HepG2 (cell line): ENCODE measurements around the gene MMP17. TPM values are rescaled to one million over a fixed set of nuclear protein-coding genes. Genes with fewer than 3 reads are reported as not detected.
A peak's percentile ranks its signal among the peaks of the same experiment; 100 is the strongest.

ENCODE experiments used
- ARID4A ChIP-seq: sonication (generic); formaldehyde crosslinking; IDR thresholded peaks from 2 replicates; pipeline ENCODE4 v1.5.0; 2020; ENCODE audit warnings: mild to moderate bottlenecking, missing genetic modification reagents, borderline replicate concordance
- DRAP1 ChIP-seq: IDR thresholded peaks from 2 replicates; pipeline ENCODE4 v1.6.1; 2016; ENCODE audit warnings: missing genetic modification reagents, missing compliant biosample characterization
- IRX3 ChIP-seq: sonication (generic); formaldehyde crosslinking; IDR thresholded peaks from 2 replicates; pipeline ENCODE4 v1.8.1; 2023; ENCODE audit warnings: mild to moderate bottlenecking, low read depth, missing genetic modification reagents, borderline replicate concordance
- LBX2 ChIP-seq: sonication (generic); formaldehyde crosslinking; IDR thresholded peaks from 2 replicates; pipeline ENCODE4 v1.5.0; 2020; ENCODE audit warnings: missing genetic modification reagents, mild to moderate bottlenecking, borderline replicate concordance
- MAX ChIP-seq: IDR thresholded peaks from 2 replicates; pipeline ENCODE4 v1.6.1; 2012; ENCODE audit warnings: inconsistent platforms
- MAZ ChIP-seq, 2 experiments: sonication (generic) in 1 of 2; formaldehyde crosslinking in 1 of 2; IDR thresholded peaks; 2 replicates each; pipeline versions ENCODE4 v1.5.0 to v1.6.1; 2012 to 2020; ENCODE audit warnings: low read depth in 2 of 2, mild to moderate bottlenecking in 2 of 2, borderline replicate concordance in 1 of 2, improper control_type of control experiment in 1 of 2, low read length in 1 of 2, missing genetic modification reagents in 1 of 2, moderate library complexity in 1 of 2
- MLX ChIP-seq: IDR thresholded peaks from 2 replicates; pipeline ENCODE4 v1.6.1; 2016
- MTERF4 ChIP-seq: sonication (generic); formaldehyde crosslinking; IDR thresholded peaks from 2 replicates; pipeline ENCODE4 v1.8.0; 2023; ENCODE audit warnings: mild to moderate bottlenecking, missing genetic modification reagents
- NFYC ChIP-seq: IDR thresholded peaks from 2 replicates; pipeline ENCODE4 v1.6.1; 2016; ENCODE audit warnings: missing genetic modification reagents, missing compliant biosample characterization
- STAT5B ChIP-seq: sonication (generic); formaldehyde crosslinking; IDR thresholded peaks from 2 replicates; pipeline ENCODE4 v1.4.0; 2020; ENCODE audit warnings: missing genetic modification reagents
- ZFX ChIP-seq: sonication (generic); formaldehyde crosslinking; IDR thresholded peaks from 2 replicates; pipeline ENCODE4 v1.4.0; 2020; ENCODE audit warnings: mild to moderate bottlenecking, low read depth, missing genetic modification reagents, moderate library complexity
- ZNF333 ChIP-seq: sonication (generic); formaldehyde crosslinking; IDR thresholded peaks from 2 replicates; pipeline ENCODE4 v1.4.0; 2020; ENCODE audit warnings: mild to moderate bottlenecking, missing genetic modification reagents, borderline replicate concordance
- ZNF414 ChIP-seq: sonication (generic); formaldehyde crosslinking; IDR thresholded peaks from 2 replicates; pipeline ENCODE4 v1.5.0; 2020; ENCODE audit warnings: missing genetic modification reagents
- ZNF468 ChIP-seq: sonication (generic); formaldehyde crosslinking; IDR thresholded peaks from 2 replicates; pipeline ENCODE4 v1.8.0; 2022; ENCODE audit warnings: mild to moderate bottlenecking, moderate library complexity, missing genetic modification reagents
- ZNF512 ChIP-seq: sonication (generic); formaldehyde crosslinking; IDR thresholded peaks from 2 replicates; pipeline ENCODE4 v1.4.0; 2020; ENCODE audit warnings: mild to moderate bottlenecking, missing genetic modification reagents
- ZNF580 ChIP-seq: IDR thresholded peaks from 2 replicates; pipeline ENCODE4 v1.6.1; 2016; ENCODE audit warnings: low read depth, borderline replicate concordance
- ZNF7 ChIP-seq: IDR thresholded peaks from 2 replicates; pipeline ENCODE4 v1.6.1; 2016; ENCODE audit warnings: missing biosample characterization, missing genetic modification reagents
- polyA plus RNA-seq, 8 experiments: library from polyadenylated mRNA; depleted of rRNA in 3 of 8; stranded (reverse) in 7 of 8; unstranded in 1 of 8; fragments of >200 nt; fragmentation: Illumina TruSeq in 4 of 8; extraction: Trizol in 4 of 8; gene quantifications; 2 replicates each; pipeline versions ENCODE4 v1.2.1 to v1.2.3, GENCODE V29; 2011 to 2016; ENCODE audit warnings: low read depth in 4 of 8, missing spikeins in 1 of 8, mixed read lengths in 1 of 8; ENCODE audit not compliant: insufficient read depth in 1 of 8
- total RNA-seq, 5 experiments: library from RNA; depleted of rRNA; stranded (reverse); fragments of >200 nt; fragmentation: Illumina TruSeq; extraction: Trizol; gene quantifications; 2 replicates each; pipeline ENCODE4 v1.2.3, GENCODE V29; 2016; ENCODE audit warnings: low read depth in 1 of 5

The MMP17 gene
- total and polyA plus RNA-seq, 2 of the 13 experiments (the other 11 are each of a cell fraction or from before 2014, with no cell fraction given) = 0.55 to 0.80 TPM

- TF ChIP-seq ARID4A = peak; percentile 98
- no peak for TF ChIP-seq ZNF512
- TF ChIP-seq ZNF7 (CRISPR knock-in tag) = no peak
- peak; percentile 68 for TF ChIP-seq NFYC (CRISPR knock-in tag)
- no peak for TF ChIP-seq ZNF468 (CRISPR knock-in tag)
- peak; percentile 95 for TF ChIP-seq ZFX (CRISPR knock-in tag)
- peak; percentile 50 for TF ChIP-seq DRAP1
- TF ChIP-seq ZNF333 = 0 out of 2 replicates have a peak, but pooled peaks have one; percentile 31
- TF ChIP-seq IRX3 = no peak
- TF ChIP-seq MTERF4 (CRISPR knock-in tag) = 0 out of 2 replicates have a peak, but pooled peaks have one; percentile 31
- peak; percentile 53; the same call in 1 of the 2 replicates for TF ChIP-seq ZNF580 (CRISPR knock-in tag)
- peak; percentile 90 for TF ChIP-seq MAX
- TF ChIP-seq MAZ (IDR thresholded peaks at IDR 0.05; ENCODE audit: borderline replicate concordance, low read depth, low read length) = no peak
- peak; percentile 70; the same call in 1 of the 2 replicates for TF ChIP-seq MAZ (CRISPR knock-in tag; IDR thresholded peaks at IDR 0.05; ENCODE audit: low read depth)
- 0 out of 2 replicates have a peak, but pooled peaks have one; percentile 40 for TF ChIP-seq ZNF414 (CRISPR knock-in tag)
- TF ChIP-seq STAT5B (CRISPR knock-in tag) = no peak
- 0 out of 2 replicates have a peak, but pooled peaks have one; percentile 51 for TF ChIP-seq LBX2 (CRISPR knock-in tag)
- TF ChIP-seq MLX (CRISPR knock-in tag) = peak; percentile 36; the same call in 1 of the 2 replicates
Observed at GRCh38 chr12:131896080-131896810, 68.1 kb downstream of the MMP17 start (continued).
